Neural cell (in vitro differentiated cells): Measurements from ENCODE around the gene CCL28. TPM values are rescaled to one million over a fixed set of nuclear protein-coding genes. Genes with fewer than 3 reads are reported as not detected.

Experiments used
- H2AFZ ChIP-seq: fragments of 200-600, 300-800 bp; sonication (generic), shearing (Covaris generic); 2 replicates; pipeline ENCODE4 v1.6.0; 2014; ENCODE audit warnings: low read depth, mild to moderate bottlenecking, antibody characterized with exemption, low read length, moderate library complexity
- H3F3A ChIP-seq: fragments of 200-600 bp; shearing (Covaris generic); 2 replicates; pipeline ENCODE4 v1.6.1; 2016; ENCODE audit warnings: mild to moderate bottlenecking, moderate library complexity, mixed read lengths, antibody characterized with exemption, low read length; ENCODE audit not compliant: insufficient read depth, poor library complexity, severe bottlenecking
- H3K27ac ChIP-seq: fragments of 200-600, 300-800 bp; sonication (generic), shearing (Covaris generic); 2 replicates; pipeline ENCODE4 v1.5.1; 2014; ENCODE audit warnings: mild to moderate bottlenecking, low read length, moderate library complexity
- H3K27me3 ChIP-seq: fragments of 300-800, 200-600 bp; sonication (generic), shearing (Covaris generic); 2 replicates; pipeline ENCODE4 v1.6.0; 2014; ENCODE audit warnings: mild to moderate bottlenecking, low read depth, low read length, moderate library complexity; ENCODE audit not compliant: insufficient read depth
- H3K36me3 ChIP-seq: fragments of 300-800, 200-600 bp; sonication (generic), shearing (Covaris generic); 2 replicates; pipeline ENCODE4 v1.5.1; 2014; ENCODE audit warnings: mild to moderate bottlenecking, antibody characterized with exemption, low read length, moderate library complexity; ENCODE audit not compliant: insufficient read depth
- H3K4me2 ChIP-seq: fragments of 300-800, 200-600 bp; sonication (generic), shearing (Covaris generic); 2 replicates; pipeline ENCODE4 v1.6.0; 2014; ENCODE audit warnings: mild to moderate bottlenecking, low read length
- H3K4me3 ChIP-seq: fragments of 300-800, 200-600 bp; sonication (generic), shearing (Covaris generic); 2 replicates; pipeline ENCODE4 v1.5.1; 2014; ENCODE audit warnings: mild to moderate bottlenecking, low read length, moderate library complexity
- H3K79me2 ChIP-seq: fragments of 200-600 bp; shearing (Covaris generic); replicated peaks from 2 replicates; pipeline ENCODE4 v1.6.0; 2014; ENCODE audit warnings: mild to moderate bottlenecking, low read length, moderate library complexity; ENCODE audit not compliant: insufficient read depth
- H3K9ac ChIP-seq: fragments of 300-800, 200-600 bp; sonication (generic), shearing (Covaris generic); 2 replicates; pipeline ENCODE4 v1.6.1; 2016; ENCODE audit warnings: mild to moderate bottlenecking, low read length, mixed read lengths
- H3K9me2 ChIP-seq: fragments of 200-600 bp; shearing (Covaris generic); 2 replicates; pipeline ENCODE4 v1.6.1; 2016; ENCODE audit warnings: mild to moderate bottlenecking, low read length, mixed read lengths; ENCODE audit not compliant: insufficient read depth
- H3K9me3 ChIP-seq: fragments of 200-600, 300-800 bp; sonication (generic), shearing (Covaris generic); 2 replicates; pipeline ENCODE4 v1.6.1; 2016; ENCODE audit warnings: mild to moderate bottlenecking, mixed run types, low read length, moderate library complexity, mixed read lengths
- H4K20me1 ChIP-seq: fragments of 200-600 bp; shearing (Covaris generic); 2 replicates; pipeline ENCODE4 v1.6.1; 2016; ENCODE audit warnings: mild to moderate bottlenecking, mixed run types; ENCODE audit not compliant: insufficient read depth
- EP300 ChIP-seq: fragments of 450-650 bp; conservative IDR thresholded peaks from 2 replicates; pipeline ENCODE4 v1.6.1; 2014; ENCODE audit warnings: antibody characterized with exemption, mild to moderate bottlenecking, moderate library complexity; ENCODE audit not compliant: poor library complexity, severe bottlenecking
- EZH2 ChIP-seq: fragments of 200-600, 300-800 bp; shearing (Covaris generic), sonication (generic); IDR thresholded peaks from 2 replicates; pipeline ENCODE4 v1.6.1; 2014; ENCODE audit warnings: antibody characterized with exemption, low read length, borderline replicate concordance, mild to moderate bottlenecking; ENCODE audit not compliant: insufficient read depth, poor library complexity, severe bottlenecking
- MXI1 ChIP-seq: fragments of 450-650 bp; conservative IDR thresholded peaks from 2 replicates; pipeline ENCODE4 v1.6.1; 2014; ENCODE audit warnings: antibody characterized with exemption, mild to moderate bottlenecking; ENCODE audit not compliant: poor library complexity, severe bottlenecking
- POLR2AphosphoS5 ChIP-seq: IDR thresholded peaks from 2 replicates; pipeline ENCODE4 v1.6.1; 2012
- RAD21 ChIP-seq: fragments of 450-650 bp; conservative IDR thresholded peaks from 2 replicates; pipeline ENCODE4 v1.6.1; 2014; ENCODE audit warnings: antibody characterized with exemption, mild to moderate bottlenecking, moderate library complexity
- SMC3 ChIP-seq: fragments of 450-650 bp; conservative IDR thresholded peaks from 2 replicates; pipeline ENCODE4 v1.6.1; 2014; ENCODE audit warnings: antibody characterized with exemption, mild to moderate bottlenecking, moderate library complexity; ENCODE audit not compliant: poor library complexity
- TAF1 ChIP-seq: IDR thresholded peaks from 2 replicates; pipeline ENCODE4 v1.6.1; 2012; ENCODE audit warnings: low read depth
- polyA plus RNA-seq: library from polyadenylated mRNA; depleted of rRNA; stranded (reverse); fragments of >200 nt; gene quantifications from 2 replicates; pipeline ENCODE4 v1.2.3, GENCODE V29; 2014
- TF ChIP-seq, protein P1 (sequence below): fragments of 450-650 bp; IDR thresholded peaks from 2 replicates; pipeline ENCODE4 v1.5.1; 2014; ENCODE audit warnings: antibody characterized with exemption, mild to moderate bottlenecking, moderate library complexity; ENCODE audit not compliant: poor library complexity, severe bottlenecking
- TF ChIP-seq, protein P2 (sequence below): IDR thresholded peaks from 2 replicates; pipeline ENCODE4 v1.6.1; 2012; ENCODE audit warnings: borderline replicate concordance

The CCL28 gene
- polyA plus RNA-seq, 1 donor from 2014 or later: not detected

DNA sequence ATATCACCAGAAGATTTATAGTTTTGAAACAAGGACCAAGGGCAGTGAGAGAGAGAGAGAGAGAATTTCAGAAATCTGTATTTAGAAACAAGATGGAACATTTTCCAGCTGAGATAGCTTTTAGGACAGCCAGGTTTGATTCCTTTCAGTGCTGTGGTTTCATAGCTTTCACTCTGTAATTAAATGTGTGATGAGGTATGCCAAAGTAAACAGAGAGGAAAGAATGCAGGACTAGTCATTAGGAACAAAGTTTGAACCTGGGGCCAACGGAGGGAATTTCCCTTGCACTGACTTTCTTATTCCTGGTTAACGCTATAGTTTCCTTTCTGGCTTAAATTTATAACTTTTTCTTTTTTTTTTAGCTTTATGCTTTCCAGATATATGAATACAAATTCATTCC lies 10.0 kb upstream of the CCL28 start:
- H3K27ac ChIP-seq: no peak overlapping the region

GRCh38 chr5:43421450-43422133 lies 9.4 kb upstream of the CCL28 start:
- Histone ChIP-seq H3K27me3 (no peaks in the 10 kb centered on the region), H4K20me1 (no peaks in the 10 kb centered on the region), H3K9me2 (no peaks in the 10 kb centered on the region), H3K9me3 (no peaks in the 10 kb centered on the region), H3K4me2 (no peak overlapping the region), H3K27ac (no peak overlapping the region), H3K79me2 (no peaks in the 10 kb centered on the region), H3K36me3 (no peaks in the 10 kb centered on the region), H3K9ac (no peak overlapping the region), H3K4me3 (no peak overlapping the region), H2AFZ (no peak overlapping the region), H3F3A (no peaks in the 10 kb centered on the region)
- TF ChIP-seq, protein P1, sequence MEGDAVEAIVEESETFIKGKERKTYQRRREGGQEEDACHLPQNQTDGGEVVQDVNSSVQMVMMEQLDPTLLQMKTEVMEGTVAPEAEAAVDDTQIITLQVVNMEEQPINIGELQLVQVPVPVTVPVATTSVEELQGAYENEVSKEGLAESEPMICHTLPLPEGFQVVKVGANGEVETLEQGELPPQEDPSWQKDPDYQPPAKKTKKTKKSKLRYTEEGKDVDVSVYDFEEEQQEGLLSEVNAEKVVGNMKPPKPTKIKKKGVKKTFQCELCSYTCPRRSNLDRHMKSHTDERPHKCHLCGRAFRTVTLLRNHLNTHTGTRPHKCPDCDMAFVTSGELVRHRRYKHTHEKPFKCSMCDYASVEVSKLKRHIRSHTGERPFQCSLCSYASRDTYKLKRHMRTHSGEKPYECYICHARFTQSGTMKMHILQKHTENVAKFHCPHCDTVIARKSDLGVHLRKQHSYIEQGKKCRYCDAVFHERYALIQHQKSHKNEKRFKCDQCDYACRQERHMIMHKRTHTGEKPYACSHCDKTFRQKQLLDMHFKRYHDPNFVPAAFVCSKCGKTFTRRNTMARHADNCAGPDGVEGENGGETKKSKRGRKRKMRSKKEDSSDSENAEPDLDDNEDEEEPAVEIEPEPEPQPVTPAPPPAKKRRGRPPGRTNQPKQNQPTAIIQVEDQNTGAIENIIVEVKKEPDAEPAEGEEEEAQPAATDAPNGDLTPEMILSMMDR: no peak
- TF ChIP-seq RAD21 (no peak), SMC3 (no peak), POLR2AphosphoS5 (no peak), EP300 (no peak), EZH2 (no peak), MXI1 (no peak), TAF1 (no peak)
- TF ChIP-seq, protein P2, sequence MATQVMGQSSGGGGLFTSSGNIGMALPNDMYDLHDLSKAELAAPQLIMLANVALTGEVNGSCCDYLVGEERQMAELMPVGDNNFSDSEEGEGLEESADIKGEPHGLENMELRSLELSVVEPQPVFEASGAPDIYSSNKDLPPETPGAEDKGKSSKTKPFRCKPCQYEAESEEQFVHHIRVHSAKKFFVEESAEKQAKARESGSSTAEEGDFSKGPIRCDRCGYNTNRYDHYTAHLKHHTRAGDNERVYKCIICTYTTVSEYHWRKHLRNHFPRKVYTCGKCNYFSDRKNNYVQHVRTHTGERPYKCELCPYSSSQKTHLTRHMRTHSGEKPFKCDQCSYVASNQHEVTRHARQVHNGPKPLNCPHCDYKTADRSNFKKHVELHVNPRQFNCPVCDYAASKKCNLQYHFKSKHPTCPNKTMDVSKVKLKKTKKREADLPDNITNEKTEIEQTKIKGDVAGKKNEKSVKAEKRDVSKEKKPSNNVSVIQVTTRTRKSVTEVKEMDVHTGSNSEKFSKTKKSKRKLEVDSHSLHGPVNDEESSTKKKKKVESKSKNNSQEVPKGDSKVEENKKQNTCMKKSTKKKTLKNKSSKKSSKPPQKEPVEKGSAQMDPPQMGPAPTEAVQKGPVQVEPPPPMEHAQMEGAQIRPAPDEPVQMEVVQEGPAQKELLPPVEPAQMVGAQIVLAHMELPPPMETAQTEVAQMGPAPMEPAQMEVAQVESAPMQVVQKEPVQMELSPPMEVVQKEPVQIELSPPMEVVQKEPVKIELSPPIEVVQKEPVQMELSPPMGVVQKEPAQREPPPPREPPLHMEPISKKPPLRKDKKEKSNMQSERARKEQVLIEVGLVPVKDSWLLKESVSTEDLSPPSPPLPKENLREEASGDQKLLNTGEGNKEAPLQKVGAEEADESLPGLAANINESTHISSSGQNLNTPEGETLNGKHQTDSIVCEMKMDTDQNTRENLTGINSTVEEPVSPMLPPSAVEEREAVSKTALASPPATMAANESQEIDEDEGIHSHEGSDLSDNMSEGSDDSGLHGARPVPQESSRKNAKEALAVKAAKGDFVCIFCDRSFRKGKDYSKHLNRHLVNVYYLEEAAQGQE: no peak

More for the DNA sequence above, 10.0 kb upstream of the CCL28 start:
- H3K36me3 ChIP-seq: no peaks in the 10 kb centered on the region
- no peaks in the 10 kb centered on the region for H3F3A ChIP-seq
- H3K4me2 ChIP-seq: no peak overlapping the region
- no peaks in the 10 kb centered on the region for H4K20me1 ChIP-seq
- no peak overlapping the region for H2AFZ ChIP-seq
- H3K9me2 ChIP-seq: no peaks in the 10 kb centered on the region
- H3K9ac ChIP-seq: no peak overlapping the region
- no peak for TF ChIP-seq TAF1
- TF ChIP-seq SMC3: no peak
- TF ChIP-seq, protein P1: no peak
- no peak for TF ChIP-seq EP300
- TF ChIP-seq EZH2: no peak
- no peak for TF ChIP-seq POLR2AphosphoS5
- TF ChIP-seq, protein P2: no peak
- no peak for TF ChIP-seq MXI1
- TF ChIP-seq RAD21: no peak
- no peaks in the 10 kb centered on the region for H3K27me3 ChIP-seq
- no peaks in the 10 kb centered on the region for H3K79me2 ChIP-seq
- no peaks in the 10 kb centered on the region for H3K9me3 ChIP-seq
- H3K4me3 ChIP-seq: no peak overlapping the region
